DLD1 (cell line): Measurements from ENCODE around the gene MEF2A.

Source experiments
- in situ Hi-C: cut with HindIII; loops from 2 replicates; pipeline ENCODE4 v1.10.0; 2017; ENCODE audit warnings: low sequenced_read_pairs

Gene MEF2A

DNA sequence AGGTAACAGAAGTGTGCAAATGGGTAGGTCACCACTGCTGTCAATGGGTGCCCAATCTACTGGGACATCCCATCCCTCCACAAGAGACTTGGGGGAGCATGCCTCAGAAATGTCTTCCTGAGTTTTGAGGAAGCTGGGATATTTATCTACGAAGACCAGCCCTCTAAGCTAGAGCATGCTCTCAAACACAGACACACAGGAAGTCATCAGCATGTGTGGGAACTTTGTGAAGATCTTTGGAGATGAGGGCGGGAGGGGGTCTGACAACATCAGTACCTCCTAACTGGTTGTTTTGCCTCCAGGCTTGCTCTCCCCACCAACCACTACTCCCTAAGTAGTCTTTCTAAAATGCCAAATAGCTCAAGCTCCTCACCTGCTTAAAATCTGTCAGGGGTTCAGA lies 3.5 kb upstream of the MEF2A start:
- in situ Hi-C loops: no loop called here

DNA sequence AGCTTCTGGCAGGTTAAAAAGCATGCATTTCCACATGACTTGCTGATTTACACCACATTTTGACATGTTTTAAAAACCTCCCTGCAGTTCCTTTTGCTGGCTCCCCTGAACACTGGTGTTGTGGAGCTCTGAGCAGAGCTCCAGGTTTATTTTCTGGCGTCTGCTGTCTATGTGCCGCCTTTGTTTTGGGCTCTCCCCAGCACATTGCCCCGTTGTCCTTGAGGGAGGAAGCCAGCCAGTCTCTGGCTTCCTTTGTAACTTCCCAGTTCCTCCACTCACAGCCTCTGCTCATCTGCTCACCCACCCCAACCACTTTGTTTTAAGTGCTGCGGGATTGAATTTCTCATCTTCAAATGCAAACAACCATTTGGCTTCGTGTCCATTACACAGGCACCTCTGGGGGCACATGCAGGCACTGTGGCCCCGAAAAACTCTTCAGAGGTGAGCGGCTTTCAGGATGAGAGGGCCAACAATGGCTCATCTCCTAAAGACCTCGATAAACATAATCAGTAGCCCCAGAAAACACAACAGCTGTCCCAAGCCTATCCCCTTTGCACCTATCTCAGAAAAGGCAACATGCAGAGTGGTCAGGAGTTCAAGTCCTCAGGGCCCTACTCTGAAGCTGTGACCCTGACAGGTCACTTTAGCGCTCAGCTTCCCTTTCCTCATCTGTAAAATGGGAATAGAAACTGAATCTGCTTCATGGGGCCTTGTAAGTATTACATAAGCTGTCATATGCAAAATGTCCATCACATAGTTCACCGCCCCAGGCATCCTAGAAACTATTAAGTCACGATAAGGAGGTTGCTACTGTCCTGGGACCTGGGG lies 1.3 kb upstream of the MEF2A start:
- in situ Hi-C loops: no loop called here

DNA sequence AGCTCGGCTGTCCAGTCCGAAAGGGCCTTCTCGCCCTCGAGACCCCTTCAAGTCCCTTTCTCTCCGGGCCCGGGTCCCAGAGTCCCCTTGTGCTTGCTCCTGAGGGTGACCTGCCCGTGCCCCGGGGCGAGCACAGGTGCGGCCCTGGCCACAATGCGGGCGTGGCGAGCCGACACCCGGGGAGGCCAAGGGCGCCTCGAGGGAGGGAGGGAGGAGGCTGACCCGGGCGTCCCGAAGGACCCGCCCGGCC lies 810 bp upstream of the MEF2A start:
- in situ Hi-C loops: no loop called here

DNA sequence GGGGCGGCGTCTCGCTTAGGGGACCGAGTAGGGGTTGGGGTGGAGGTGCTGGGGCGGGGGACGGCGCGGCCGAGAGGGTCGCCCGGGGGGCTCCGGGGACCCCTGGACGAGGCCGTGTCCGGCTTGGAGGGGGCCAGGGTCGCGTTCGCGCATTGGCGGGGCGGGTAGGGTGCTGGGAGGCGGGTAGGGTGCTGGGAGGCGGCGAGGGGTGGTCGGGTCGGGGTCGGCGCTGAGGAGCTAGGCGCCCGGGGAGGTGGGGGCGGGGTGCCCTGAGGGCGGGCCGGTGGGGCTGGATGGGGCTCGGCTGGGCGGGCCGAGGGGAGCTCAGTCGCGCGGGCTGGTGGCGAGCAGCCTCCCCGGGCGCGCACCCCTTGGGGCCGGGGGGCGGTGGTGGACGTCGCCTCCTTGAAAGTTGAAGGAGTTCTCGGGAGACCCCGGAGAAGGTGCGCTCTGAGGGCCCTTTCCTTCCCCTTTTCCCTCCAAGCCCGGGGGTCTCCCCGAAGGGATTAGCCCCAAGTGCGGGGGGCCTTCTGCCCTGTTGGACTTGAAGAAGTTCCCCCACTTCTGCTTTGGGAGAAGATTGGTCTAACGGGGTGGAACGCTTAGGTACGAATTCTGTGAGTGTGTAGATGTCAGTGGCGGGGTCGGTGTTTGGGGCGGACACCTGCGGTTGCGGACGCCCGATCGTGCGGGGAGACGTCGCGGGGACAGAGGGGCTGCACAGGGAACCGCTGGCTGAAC lies 543 bp downstream of the MEF2A start:
- in situ Hi-C loops: no loop called here

DNA sequence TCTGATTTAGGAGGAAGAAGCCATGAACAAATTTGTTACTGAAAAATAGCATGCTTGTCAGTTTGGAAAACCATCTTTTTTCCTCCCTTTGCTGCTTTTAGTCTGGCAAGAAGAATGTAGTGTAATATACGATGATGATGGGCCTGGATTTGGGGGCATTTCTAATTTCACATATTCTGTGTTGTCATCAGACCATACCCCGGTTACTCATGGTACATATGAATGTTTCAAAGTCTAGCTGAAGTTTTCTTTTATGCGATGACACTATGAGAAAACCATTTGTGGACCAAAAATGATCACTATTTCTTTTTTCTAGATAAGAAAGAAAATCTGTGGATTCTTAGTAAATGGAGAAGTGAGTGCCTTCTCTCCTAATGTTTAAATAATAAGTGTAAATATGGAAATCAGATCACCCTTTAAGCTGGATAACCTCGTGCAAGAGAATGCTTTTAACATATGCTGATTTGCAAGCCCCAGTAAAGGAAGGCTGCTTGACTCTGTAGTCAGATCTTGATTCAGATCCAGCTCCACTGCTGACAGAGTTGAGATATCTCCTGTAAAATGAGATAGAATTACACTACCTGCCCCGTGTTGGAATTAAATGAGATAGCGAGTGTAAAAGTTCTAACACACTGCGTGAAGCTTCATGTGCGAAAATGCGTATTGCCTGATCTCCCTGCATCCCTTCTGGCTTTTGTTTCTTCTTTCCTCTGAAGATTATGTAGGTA lies 3.0 kb downstream of the MEF2A start:
- in situ Hi-C loops: no loop called here

DNA sequence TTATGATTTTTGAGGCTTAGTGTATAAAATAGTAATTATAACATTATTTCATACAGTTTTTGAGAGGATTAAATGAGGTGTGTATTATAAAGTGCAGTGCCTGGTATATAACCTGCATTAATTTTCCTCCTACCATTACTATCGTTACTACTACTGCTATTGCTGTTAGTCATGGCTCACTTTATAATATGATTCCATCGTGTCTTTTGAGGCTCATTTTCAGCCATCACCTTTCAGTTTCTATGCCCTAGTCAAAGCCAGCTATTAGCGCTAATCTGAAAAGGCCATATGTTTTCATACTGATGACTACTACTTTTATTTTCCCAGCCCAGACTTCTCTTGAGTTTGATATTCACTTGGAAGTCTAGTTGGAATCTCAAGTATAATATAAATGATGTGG lies 5.5 kb downstream of the MEF2A start:
- in situ Hi-C loops: no loop called here

DNA sequence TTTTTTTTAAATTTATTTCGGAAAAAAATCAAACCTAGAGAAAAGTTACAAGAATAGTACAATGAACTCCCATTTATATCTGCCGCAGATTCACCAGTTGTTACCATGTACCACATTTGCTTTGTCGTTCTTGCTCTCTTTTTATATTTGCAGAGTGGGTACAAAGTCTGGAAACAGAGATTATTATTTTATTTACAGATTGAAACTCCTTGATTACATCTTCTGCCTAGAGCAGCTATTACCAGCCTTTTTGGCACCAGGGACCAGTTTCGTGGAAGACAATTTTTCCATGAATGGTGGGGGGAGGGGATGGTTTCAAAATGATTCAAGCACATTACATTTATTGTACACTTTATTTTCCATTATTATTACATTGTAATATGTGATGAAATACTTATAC lies 8.3 kb downstream of the MEF2A start:
- in situ Hi-C loops: no loop called here

DNA sequence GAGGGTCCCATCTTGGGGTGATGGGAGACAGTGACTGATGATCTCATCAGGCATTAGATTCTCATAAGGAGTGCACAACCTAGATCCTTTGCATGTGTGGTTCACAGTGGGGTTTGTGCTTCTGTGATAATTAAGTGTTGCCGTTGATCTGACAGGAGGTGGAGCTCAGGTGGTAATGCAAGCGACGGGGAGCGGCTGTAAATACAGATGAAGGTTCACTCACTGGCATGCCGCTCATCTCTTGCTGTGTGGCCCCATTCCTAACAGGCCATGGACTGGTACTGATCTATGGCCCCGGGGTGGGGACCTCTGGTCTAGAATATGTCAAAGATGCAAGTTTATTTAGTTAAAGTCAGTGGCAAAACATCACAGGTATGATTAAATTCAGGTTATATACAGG lies 8.7 kb downstream of the MEF2A start:
- in situ Hi-C loops: no loop called here

DNA sequence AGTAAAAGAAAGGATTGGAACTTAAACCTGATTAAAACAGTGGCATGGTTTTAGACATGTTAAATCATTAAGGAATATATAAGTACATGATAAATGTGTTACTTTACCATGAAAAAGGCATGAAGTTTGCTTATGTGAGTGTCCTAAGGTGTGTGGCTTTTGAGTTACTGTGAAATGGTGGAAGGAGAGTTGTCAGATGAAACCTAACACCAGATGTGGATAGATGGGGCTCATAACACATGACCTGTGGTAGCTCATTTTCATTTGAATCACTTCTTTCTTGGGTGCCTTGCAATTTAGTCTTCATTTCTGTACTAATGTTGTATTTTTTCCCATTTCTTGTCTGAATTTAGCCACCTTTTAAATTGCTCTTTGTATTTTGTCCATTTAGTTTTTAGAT lies 13.0 kb downstream of the MEF2A start:
- in situ Hi-C loops: no loop called here

DNA sequence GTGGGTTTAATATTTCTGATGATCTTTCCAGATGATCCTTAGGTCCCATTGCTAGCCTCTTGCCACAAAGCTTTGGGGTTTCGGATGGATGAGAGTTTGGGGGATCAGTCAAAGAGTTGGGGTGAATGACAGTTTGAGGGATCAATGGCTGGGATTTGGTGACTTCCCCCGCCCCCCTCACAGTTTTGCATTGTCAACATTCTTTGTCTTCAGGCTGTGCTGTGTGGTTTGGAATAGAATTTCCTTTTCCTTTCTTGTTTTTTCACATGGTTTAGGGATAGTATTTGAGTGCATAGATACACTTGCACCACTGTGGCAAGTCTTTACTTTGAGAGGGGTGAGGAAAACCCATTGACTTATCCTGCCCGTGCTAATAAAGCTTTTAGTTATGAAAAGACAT lies 14.3 kb downstream of the MEF2A start:
- in situ Hi-C loops: no loop called here

DNA sequence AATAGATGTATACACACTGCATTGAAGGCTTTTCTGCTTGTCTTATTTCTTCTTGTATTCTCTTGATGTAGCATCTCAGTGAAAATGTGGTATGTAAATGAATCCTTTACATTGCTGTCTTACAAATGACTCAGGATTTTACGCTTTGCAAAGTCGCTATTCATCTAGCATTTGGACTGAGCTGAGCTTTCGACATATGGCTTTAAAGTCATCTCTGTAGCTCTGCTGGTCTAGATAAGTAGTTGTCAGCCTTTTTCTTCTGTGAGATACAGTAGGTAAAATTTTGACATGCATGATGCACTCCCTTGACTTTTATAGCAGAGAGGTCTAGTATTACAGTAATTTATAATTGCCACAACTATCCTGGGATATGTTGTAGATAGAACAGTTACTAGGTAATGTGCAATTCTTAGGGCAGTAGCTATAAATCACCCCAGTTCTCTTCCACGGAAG lies 16.8 kb downstream of the MEF2A start:
- in situ Hi-C loops: no loop called here

DNA sequence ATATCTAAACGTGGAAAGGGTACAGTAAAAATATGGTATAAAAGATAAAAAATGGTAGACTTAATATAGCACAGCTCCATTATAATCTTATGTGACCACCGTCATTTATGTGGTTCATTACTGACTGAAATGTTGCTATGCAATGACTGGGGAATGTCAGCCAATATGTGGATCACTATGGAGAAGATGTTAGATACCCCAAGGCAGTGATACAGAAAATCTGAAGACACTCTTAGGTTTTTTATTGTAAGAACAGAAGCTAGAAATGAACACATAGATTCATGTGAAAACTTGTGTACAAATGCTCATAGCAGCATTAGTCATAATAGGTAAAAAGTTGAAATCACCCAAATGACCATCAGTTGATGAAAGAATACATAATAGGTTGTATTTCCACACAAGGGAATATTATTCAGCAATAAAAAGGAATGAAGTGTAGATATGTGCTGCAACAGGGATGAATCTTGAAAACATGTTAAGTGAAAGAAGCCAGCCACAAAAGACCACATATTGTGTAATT lies 18.4 kb downstream of the MEF2A start:
- in situ Hi-C loops: no loop called here

DNA sequence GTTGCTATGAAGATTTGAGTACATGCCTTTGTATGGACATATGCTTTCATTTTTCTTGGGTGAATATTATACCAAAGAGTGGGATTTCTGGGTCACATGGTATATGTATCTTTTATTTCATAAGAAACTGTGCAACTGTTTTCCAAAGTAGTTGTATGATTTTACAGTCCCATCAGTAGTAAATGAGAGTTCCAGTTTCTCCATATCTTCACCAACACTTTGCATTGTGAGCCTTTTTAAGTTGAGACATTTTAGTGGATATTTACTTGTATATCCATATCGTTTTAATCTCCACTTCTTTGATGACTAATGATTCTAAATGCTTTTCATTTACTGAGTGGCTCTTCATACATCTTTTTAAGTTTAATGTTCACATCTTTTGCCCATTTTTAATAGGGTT lies 20.3 kb downstream of the MEF2A start:
- in situ Hi-C loops: no loop called here

DNA sequence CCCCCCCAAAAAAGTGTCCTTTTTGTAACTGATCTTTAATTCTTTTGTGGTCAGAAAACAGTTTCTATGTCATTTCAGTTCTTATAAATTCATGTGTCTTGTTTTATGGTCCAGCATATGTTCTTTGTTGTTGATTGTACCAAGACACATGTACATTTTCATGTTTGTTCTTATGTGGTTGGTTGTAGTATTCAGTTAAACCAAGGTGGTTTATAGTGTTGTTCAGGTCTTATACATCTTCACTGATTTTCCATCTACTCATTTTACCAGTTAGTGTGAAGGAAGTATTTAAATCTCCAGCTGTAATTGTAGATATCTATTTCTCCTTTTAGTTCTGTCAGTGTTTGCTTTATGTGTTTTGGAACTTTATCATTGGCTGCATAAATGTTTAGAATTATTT lies 24.0 kb downstream of the MEF2A start:
- in situ Hi-C loops: no loop called here

DNA sequence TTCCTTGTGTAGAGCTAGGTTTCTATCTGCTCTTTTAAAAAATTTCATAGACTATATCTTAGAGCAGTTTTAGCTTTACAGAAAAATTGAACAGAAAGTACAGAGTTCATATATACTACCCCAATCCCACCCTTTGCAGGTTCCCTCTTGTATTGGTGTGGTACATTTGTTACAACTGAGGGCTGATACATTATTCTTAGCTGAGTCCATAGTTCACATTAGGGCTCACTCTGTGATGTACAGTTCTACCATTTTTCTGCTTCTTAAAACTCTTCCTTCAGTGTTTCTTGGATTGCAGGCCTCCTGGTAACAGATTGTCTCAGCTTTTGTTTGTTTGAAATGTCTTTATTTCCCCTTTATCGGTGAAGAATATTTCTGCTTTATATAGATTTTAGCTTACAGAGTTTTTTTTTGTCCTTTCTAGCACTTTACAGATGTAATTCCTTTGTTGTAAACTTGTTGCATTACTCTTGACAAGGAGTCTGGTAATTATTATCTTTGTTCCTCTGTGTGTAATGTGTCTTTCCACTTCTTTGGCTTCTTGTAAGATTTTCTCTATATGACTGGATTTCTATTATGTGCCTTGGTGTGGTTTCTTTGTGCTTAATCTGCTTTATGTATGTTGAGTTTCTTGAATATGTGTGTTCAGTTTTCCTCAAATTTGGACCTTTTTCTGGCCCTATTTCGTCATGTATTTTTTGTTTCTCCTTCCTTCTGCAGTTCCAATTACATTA lies 25.3 kb downstream of the MEF2A start:
- in situ Hi-C loops: no loop called here

DNA sequence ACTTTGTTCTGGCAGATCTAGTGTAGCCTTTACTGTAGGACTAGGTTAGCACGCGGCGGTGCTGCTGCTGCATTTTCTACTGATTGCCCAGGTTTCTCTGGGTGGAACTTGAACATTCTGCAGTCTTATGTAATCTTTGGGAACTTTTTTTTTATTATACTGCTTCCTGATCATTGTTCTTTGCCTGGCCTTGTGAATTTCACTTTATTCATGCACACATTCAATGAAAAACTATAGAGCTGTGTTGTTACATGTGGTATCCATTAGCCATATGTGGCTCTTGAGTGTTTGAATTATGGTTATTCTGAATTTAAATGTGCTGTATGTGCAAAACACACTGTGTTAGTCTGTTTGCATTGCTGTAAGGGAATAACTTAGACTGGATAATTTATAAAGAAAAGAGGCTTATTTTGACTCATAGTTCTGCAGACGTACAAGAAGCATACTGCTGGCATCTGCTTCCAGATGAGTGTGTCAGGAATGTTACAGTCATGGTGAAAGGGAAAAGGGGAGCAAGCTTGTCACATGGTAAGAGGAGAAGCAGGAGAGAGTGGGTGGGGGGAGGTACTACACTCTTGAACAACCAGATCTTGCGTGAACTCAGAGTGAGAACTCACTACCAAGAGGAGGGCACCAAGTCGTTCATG lies 26.5 kb downstream of the MEF2A start:
- in situ Hi-C loops: no loop called here

DNA sequence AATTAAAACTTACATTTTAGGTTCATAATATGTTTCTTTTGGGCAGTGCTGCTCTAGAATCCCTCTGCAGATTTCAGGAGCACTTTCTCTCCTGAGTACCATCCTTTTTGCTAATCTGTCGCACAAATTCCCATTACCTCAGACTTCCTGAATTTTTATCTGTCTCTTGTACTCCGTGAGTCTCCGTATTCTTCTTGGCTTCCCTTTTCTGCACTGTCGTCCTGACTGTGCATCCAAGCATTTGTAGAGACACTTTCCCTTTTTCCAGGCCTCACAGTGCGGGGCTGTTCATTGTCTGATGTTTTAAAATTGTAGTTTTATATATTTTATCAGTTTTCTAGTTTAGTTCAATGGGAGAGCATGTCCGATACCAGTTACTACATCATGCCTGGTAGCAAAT lies 27.3 kb downstream of the MEF2A start:
- in situ Hi-C loops: no loop called here

DNA sequence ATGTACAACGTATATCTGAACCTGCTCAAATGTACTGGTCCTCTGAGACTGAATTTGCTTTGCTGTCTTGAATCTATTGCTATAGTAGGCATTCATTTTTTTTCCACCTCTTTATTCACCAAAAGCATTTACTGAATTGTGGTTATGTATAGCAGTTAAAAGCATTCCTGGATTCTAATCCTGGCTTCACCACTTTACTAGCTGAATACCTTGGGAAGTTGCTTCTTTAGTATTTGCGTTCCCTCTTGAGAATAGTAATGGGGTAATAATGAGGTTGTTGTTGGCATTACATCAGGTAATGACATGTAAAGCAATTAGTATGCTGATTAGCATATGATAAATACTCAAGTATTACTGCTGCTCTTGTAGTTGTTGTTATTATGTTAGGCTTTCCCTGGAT lies 29.1 kb downstream of the MEF2A start:
- in situ Hi-C loops: no loop called here

DNA sequence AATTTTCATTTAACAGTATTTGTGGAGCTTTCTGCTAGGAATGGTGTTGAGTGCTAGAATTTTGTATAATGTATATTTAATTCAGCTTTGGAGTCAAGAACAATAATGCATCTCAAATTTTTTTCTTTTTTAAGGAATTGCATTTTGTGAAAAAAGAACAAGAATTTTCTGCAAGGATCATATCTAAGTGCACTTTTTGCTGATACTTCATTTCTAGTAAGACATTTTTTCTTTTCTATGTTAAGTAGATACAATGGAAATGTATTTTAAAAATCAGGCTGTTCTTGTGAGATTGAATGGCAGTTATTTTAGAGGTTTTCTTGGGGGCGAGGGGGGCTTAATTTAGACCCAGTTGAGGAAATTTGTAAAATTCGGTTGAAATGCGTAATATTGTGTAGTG lies 32.5 kb downstream of the MEF2A start:
- in situ Hi-C loops: no loop called here

DNA sequence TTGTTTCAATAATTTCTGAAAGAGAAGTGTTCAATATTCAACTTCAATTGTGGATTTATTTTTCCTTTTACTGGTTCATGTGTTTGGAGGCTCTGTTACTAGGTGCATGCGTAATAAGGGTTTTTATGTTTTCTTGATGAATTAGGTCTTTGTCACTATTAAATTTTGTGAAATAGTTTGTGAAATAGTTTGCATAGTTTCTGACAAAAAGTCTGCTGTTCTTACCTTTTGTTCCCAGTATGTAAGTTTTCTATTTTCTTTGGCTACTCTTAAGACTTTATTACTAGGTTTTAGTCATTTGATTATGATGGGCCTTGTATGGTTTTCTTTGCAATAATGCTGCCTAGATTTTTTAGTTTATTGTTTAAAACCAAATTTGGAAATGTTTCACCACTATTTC lies 38.0 kb downstream of the MEF2A start:
- in situ Hi-C loops: no loop called here

DNA sequence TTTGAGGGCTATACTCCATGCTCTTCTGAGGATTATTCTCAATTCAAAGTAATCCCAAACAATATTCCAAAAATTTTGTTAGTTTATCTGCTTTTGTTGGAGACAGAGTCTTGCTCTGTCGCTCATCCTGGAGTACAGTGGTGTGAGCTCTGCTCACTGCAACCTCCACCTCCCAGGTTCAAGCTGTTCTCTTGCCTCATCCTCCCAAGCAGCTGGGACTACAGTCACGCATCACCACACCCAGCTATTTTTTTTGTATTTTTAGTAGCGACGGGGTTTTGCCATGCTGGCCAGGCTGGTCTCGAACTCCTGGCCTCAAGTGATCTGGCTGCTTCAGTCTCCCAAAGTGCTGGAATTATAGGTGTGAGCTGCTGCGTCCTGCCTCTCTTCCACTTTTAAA lies 39.1 kb downstream of the MEF2A start:
- in situ Hi-C loops: no loop called here
